IPS-18c (cell line): ENCODE data around the gene VWA5A.

Source experiments
- H3K4me3 ChIP-seq: 2 replicates; pipeline ENCODE4 v1.7.0; 2013; ENCODE audit warnings: low read depth, mild to moderate bottlenecking, low read length, moderate library complexity; ENCODE audit not compliant: insufficient read depth
- H3K9me3 ChIP-seq: one replicate; pipeline ENCODE4 v1.6.1; 2013; ENCODE audit warnings: mild to moderate bottlenecking, low read length, moderate library complexity; ENCODE audit not compliant: control insufficient read depth, insufficient read depth

VWA5A gene

GRCh38 chr11:124190298-124191139 is 75.3 kb downstream of the VWA5A start:
- Histone ChIP-seq H3K4me3 (no peak overlapping the region), H3K9me3 (no peaks in the 10 kb centered on the region)

GRCh38 chr11:124193221-124194010 is 78.2 kb downstream of the VWA5A start:
- Histone ChIP-seq H3K9me3 (no peaks in the 10 kb centered on the region), H3K4me3 (no peak overlapping the region)

GRCh38 chr11:124194293-124195188 is 79.3 kb downstream of the VWA5A start:
- H3K4me3 ChIP-seq, result no peak overlapping the region

GRCh38 chr11:124195189-124195734 is 80.0 kb downstream of the VWA5A start:
- Histone ChIP-seq H3K9me3 (no peaks in the 10 kb centered on the region), H3K4me3 (no peak overlapping the region)

More at GRCh38 chr11:124194293-124195188, 79.3 kb downstream of the VWA5A start:
- H3K9me3 ChIP-seq, result no peaks in the 10 kb centered on the region
